ENCODE measurements around the gene NEDD4.
"Not testable (repeated sequence)": the region's sequence is repeated elsewhere in the genome, so short reads cannot be mapped to it uniquely, and the experiment has no call there.

Gene NEDD4

DNA sequence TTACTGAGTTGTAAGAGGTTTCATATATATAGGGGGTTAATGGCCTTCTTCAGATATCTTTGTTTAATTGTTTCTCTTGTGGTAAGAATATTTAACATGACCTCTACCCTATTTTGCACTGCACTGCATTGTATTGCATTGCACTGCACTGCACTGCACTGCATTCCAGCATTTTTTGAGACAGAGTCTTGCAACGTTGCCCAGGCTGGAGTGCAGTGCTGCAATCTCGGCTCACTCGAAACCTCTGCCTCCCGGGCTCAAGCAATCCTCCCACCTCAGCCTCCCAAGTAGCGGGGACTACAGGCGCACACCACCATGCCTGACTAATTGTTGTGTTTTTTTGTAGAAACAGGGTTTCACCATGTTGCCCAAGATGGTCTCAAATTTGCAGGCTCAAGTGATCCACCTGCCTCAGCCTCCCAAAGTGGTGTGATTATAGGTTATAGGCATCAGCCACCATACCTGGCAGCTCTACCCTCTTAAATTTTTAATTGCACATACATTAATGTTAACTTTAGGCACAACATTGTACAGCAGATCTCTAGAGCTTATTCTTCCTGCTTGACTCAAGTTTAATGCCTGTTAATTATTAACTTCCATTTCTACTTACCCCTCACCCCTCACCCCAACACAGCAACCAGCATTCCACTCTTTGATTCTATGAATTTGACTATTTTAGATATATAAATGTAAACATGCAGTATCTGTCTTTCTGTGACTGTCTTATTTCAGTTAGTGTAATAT is 38.4 kb downstream of the NEDD4 start:
- no peak for DNase-seq (ENCODE audit: low spot score)

DNA sequence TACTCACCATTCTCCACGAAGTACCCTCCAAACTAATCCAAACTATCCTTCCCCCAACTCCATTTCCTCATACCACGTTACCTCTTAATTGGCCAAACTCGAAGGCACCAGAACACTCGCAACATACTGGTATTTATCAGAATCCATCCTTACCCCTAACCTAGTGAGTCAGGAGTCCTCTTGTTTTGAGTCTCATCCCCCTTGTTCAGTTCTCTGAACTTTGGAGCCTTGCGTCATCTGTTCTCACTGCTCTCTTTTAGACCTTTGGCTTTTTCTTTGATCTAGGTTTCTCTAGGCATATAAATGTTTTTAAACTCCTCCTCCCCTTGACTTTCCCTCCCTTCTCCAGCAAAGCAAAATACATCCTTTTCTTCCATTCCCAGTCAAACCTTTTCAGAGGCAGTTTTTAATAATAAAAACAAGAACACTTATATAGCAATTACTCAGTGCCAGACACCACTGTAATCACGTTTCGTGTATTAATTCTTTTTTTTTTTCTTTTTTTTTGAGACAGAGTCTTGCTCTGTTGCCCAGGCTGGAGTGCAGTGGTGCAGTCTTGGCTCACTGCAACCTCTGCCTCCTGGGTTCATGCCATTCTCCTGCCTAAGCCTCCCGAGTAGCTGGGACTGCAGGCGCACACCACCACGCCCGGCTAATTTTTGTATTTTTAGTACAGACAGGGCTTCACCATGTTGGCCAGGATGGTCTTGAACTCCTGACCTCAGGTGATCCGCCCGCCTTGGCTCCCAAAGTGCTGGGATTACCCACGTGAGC is 40.7 kb downstream of the NEDD4 start:
- DNase-seq (ENCODE audit: low spot score): not testable (repeated sequence)

DNA sequence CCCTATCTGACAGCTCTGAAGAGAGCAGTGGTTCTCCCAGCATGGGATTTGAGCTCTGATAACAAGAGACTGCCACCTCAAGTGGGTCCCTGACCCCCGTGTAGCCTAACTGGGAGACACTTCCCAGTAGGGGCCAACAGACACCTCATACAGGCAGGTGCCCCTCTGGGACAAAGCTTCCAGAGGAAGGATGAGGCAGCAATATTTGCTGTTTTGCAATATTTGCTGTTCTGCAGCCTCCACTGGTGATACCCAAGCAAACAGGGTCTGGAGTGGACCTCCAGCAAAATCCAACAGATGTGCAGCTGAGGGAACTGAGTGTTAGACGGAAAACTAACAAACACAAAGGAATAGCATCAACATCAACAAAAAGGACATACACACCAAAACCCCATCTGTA is 48.8 kb downstream of the NEDD4 start:
- not testable (repeated sequence) for DNase-seq (ENCODE audit: low spot score)

DNA sequence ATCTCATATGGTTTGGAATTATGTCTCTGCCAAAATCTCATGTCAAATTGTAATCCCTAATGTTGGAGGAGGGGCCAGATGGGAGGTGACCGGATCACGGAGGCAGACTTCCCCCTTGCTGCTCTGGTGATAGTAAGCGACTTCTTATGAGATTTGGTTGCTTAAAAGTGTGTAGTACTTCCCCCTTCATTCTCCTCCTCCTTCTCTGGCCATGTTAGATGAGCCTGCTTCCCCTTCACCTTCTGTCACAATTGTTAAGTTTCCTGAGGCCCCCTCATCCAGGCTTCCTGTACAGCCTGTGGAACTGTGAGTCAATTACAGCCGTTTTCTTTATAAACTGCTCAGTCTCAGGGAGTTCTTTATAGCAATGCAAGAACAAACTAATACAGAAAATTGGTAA is 51.1 kb downstream of the NEDD4 start:
- no peak for DNase-seq (ENCODE audit: low spot score)

DNA sequence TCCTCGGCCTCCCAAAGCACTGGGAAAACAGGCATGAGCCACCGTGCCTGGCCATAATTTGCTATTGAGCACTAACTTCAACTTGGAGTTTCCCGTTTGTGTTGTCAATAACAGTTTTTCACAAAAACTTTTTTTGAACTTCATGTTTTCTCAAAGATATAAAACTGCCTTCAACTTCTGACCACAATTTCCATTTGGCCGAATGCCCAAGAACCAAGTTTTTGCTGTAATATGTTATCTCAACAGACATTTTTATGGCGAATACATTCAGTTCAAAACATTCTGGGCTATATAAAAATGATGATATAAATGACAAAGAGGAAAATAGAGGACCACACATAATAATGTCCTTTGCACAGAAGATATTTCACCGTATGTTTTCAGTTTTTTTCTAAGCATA is 56.4 kb downstream of the NEDD4 start:
- no peak for DNase-seq (ENCODE audit: low spot score)

DNA sequence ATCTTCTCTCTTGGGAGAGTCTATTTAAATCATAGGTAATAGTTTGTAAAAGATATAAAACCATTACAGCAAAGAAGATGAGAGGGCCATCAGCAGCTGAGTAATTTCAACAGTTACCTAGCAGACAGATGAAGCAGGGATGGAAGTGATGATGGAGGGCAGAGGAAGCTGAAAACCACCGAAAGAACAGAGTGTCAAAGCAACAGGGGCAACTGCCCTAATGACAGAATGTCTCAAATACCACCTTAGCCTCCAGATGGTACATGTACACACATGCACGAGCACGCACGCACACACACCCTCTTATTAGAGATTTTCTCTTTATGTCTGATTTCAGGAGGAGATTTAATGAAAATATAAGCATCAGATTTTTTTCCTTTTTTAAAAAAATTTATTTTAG is 64.5 kb downstream of the NEDD4 start:
- no peak for DNase-seq (ENCODE audit: low spot score)

DNA sequence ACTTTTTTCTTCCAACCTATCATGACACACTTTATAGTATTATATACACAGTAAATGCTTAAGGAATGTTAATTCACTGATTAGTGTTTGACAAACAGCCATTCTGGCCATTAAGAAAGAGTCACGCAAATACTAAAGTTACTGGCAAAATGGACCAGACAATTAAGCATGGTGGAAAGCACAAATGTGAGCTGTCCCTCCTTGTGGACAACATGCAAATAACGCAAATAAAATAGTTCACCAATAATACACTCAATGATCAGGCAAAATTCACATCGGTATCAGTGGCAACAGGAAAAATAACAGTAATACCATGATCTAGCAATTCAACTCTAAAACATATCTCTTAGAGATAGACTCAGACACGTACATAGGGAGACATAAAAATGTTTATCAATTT is 71.7 kb downstream of the NEDD4 start:
- DNase-seq (ENCODE audit: low spot score): no peak

DNA sequence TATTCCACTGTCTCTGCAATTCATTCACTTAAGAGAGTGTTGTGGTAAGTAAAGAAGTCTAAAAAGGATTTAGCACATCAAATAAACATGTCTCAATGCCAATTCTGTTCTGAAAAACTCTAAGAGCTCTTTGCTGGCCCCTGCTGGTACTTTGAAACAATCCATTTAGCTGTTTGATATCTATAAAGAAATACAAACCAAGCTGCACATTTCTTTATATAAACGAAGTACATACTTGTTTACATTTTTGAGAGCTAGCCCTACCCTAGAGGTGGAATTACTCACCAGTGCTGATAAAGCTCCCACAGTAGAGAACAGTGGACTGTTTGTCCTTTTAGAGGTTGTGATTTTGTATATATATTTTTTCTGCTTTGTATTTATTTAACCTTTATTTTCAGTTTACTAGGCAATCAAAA is 75.5 kb downstream of the NEDD4 start:
- DNase-seq (ENCODE audit: low spot score): peak; percentile 3

DNA sequence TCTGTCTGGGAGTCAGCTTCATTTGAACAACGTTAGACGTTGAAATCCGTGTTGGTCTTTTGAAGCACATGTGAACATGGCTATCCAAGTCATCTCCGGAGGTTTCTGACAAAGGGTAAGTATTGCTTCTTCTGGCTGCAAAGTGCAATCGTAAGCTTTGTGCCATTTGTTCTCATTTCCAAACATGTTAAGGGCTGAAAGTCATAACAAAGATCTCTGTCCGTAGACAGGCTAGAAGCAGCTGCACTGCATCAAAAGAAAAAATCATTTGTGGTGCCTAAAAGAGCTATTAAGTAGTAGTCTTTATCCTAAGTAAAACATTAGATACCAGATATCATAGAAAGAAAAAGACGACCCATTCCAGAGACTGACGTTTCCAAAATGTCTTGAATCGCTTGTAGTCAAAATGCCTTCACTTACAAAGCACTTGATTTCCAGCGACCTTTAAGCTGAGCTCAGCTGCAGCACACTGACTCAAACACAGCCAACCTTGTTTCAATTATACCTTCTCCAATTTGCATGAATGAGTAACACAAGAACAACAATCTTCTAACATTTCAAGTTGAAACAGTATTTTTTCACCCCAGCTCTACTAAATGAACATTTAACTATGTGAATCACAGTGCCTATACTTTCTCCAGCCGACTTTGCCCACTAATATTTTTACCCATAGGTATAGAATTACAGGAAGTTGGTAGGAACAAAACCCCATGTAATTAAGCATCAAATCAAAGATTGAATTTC is 76.6 kb downstream of the NEDD4 start:
- DNase-seq (ENCODE audit: low spot score): no peak

DNA sequence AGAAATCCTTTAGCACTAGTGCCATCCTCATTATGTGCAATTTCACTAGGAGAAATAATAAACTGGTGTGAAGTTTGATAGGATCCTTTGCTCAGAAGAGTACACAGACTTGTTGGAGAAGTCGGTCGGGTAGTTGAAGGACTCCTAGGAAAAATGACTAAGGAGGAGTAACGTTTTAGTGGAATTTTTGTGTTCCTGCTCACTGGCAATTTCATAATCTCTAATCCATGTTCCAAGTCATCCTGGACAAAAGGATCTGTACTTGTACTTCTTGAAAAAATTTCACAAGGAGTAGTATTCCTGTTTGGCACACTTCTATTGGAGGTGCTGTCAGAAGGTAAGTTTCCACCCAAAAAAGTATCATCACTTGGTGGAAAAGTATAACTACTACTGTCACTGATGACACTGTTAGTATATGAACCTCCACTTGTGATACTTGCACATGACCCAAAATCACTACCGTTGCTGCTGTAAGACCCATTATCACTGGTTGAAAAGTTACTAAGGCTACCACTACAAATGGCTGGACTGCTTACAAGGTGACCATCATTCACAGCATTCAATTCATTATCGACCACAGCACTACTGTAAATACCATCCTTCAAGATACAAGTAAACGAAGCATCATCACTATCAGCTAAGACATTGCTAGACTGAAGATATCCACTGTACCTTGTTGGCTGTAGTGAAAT is 77.4 kb downstream of the NEDD4 start:
- DNase-seq (ENCODE audit: low spot score): no peak

DNA sequence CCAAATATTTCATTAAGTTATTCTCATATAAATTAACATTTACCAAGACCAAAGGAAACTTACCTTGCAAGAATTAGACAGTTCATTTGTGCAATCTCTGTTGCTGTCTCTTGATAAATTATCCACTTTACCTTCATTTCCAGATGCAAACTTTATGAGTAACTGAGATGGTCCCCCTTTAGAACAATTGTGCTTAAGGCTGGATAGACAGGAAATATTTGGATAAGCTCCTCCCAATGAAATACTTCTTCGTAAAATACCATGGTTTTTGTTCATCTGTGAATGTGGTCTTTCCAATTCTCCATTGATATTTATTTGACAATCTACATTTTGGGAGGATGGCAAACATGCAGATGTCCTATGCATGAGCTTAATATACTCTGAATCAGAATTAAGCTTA is 78.2 kb downstream of the NEDD4 start:
- no peak for DNase-seq (ENCODE audit: low spot score)

DNA sequence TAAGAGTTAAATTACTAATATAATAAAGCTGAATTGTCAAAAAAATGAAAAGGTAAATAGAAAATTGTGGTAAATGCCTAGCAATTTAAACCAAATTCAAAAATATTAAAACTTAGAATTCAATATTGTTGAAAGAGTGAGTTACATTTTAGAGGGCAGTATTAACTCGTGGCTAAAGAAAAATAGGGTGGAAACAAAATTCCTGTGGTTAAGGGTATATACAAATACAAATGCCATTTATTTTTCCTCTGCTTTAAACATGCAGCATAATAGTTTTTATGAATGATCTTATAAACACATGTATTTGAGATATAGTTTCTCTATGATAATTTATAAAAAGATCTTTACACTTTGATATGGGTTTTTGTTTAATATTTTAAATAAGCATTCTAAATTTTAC is 79.0 kb downstream of the NEDD4 start:
- no peak for DNase-seq (ENCODE audit: low spot score)

DNA sequence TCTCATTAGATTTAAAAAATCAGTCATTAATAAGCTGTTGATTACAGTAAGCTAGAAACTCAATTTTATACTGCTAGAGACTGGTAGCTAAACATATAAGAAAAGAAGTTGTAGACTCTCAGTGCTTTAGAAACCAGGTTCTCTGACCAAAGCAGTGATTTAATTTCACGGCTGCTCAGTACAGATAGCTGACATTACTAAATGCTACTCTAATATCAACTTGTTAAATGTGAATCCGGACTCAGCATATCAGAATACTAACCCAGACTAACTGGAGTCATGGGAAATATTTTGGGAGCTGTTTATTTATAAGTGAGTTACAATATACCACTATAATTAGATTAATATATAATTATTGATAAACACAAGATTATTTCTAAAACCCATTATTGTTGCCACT is 80.4 kb downstream of the NEDD4 start:
- DNase-seq (ENCODE audit: low spot score): no peak

DNA sequence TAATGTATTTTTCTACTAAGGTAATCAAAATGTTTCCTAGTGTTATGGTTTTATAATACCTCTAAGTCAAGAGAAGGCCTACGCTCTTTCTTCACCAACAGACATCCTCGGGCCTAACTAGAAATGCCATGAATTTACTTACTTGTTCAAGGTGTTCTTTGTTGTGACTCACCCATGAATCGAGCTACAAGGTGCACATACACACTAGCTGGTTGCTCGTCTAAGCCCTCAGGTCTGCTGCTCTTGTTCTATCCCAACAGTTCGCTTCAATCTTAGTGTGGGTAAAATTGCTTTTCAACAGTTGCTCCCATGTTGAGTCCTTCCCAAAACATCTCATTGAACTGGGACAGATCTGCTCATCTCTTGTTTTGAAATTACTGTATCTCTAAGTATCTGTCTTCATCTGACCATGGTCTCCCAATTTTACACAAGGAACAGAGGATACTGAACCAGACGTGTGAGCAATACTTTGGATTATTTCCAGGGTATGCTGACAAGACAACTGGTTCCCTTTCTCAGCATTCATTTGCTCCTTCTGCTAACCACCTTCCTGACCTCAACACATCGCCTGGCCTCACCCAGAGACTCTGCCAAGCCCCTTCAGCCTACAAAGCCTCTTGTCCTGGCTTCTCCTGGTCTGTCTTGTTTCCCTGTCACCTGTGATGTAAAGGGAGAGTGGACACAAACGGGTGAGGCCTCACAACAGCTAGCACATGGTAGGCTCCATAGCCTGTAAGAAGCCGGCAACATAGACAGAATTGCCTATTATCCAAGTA is 84.2 kb downstream of the NEDD4 start:
- DNase-seq (ENCODE audit: low spot score): no peak

DNA sequence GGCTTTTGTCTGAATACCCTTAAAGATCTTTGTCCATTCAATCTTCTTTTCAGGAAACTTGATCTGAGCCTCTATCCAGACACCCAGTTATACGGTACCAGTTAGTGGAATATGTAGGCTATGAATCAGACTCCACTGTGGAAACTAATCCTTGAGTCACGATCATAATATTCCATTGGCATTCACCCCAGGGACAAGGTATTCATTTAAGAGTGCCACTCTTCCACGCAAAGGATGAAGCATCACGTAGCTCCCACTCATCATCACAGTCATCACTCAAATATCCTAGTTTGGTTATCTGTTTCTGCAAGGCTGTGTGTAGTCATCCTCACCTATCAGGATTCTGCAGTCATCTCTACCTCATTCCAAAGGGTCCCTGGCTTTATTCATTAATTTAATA is 85.6 kb downstream of the NEDD4 start:
- no peak for DNase-seq (ENCODE audit: low spot score)

DNA sequence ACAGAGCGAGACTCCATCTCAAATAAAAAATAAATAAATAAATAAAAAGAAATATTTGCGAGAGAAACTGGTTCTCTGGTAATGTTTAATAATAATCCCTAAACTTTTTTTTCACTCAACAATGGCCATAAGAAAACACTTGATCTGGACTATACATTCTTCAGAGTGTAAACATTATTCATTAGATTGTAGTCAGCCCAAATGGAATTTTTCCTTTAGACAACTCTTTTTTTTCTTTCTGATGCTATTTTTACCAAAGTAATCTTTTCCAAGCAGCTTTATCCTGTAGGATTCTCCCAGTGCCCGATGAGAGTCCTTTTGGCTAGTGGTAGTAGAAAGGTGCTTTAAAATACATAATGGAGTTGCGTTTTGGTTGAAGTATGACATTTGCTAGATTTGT is 90.4 kb downstream of the NEDD4 start:
- no peak for DNase-seq (ENCODE audit: low spot score)

DNA sequence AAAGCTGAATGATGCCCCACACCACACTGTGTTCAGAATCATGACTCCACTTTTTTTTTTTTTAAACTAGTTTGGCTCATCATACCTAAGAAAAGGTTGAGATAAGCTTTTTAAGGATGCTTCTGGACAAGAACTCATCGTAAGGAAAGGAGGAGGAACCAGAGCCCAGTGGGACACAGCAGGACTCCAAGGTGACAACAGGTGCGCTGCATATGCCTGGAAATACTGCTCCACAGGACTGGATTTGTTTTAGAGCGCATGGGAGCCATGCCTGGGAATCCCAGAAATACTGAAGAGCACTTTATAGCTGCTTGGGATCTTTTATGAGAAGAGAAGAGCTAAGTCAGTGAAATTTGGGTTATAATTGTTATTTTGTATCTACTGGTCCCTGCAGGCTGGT is 93.4 kb downstream of the NEDD4 start:
- no peak for DNase-seq (ENCODE audit: low spot score)

DNA sequence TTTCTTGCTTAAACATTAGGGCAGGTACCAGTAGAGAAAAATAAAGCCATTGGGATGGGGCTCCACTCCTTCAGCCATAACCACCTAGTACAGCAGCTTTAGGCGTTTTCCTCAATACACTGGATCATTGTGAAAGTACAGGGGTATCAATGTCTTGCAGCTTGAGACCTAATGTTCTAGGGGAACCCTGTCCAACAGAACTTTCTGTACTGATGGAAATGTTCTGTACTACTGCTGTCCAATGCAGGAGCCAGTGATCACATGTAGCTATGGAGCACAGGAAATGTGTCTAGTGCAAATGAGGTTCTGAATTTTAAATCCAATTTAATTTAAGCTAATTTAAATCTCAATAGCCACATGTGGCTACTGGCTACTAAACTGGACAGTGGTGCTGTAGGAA is 93.9 kb downstream of the NEDD4 start:
- DNase-seq (ENCODE audit: low spot score): no peak

DNA sequence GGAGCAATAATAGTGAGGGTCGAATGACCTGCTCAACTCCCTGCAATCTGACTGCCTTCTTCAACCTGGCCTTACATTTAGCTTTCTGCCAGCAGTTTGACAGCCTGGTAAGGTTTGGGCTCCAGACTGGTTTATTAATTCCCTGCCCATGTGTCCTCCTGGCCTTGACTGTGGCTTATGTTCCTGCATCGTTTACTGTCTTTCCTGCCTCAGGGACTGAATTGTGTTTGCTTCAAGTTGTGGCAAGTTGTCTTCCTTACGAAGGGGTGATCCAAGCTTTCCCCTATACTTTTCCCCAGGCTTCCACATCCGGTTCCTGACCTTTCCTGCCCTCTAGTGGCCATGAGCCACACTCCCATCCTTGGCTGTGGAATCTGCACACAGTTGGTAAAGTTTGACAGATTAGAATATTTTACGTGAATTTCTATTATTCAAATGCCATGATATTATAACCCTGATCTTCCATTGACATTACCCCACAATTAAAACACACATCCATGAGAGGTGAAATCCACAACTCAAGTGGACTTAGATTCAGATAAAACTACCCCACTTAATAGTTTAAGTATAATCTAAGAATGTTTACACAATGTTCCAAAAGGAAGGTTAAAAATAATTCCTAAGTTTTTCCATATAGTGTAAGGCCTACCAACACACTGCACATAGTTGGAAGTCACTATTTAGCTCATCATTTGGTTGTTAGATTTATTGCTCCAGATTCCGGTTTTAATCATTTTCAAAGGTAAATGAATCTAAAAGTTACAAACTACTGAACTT is 95.7 kb downstream of the NEDD4 start:
- peak; percentile 14 for DNase-seq (ENCODE audit: low spot score)

DNA sequence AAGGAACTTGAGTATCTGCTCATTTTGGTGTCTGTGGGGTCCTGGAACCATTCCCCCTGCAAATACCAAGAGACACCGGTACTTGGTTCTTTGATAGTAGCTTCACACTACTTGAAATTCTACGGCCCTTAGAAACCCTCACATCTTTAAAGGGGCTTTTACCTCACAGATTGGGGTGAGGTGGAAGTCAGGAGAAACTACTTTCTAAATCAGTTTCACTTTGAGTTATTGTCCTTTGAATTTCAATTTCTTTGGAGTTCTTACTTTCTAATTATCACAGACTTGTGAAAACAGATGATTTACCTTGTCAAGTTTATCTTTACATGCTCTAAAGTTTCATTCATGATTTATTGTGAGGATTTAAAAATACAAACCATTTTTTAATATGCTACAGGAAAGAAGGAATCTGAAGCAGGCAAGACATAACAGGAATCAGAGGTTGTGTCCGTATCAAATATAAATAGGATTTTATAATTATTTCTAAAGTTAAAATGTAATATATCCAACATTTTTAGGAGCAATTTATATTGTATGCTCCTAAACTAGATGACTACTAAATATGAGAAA is 98.9 kb downstream of the NEDD4 start:
- DNase-seq (ENCODE audit: low spot score): no peak

Measured in germinal center (tissue), 1 donor.